Measurements from ENCODE around the gene ARG1.

The ARG1 gene

DNA sequence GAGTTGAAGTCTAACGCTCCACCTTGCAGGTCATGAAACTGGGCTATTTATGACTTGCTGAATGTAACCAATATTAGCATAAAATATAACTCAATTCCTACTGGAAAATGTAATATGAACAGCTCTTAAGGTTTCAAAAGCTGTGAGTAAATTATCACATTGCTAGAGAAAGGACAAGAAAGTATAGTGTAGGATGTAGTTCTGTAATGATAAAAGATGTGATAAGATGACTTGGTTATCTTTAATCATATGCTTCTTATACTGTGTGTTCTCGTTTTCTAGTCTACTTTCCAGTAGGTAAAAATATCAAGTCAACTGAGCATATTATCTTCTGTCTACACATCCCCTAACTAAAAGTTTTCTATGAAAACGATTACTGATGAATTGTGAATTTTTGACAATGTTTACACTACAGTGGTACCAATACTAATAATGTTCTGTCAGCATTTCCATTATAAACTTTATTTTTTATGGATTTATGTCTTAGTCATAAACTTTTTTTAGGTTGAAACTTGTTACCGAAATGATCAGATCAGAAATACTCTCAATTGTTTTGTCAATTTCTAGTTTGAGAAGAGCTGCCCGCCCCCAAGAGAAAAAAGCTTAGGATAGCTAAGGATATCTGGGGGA is 40.4 kb downstream of the ARG1 start:
- Mint-ChIP-seq H3K9me3 (no peaks in the 10 kb centered on the region), H3K27me3 (no peaks in the 10 kb centered on the region), H3K4me1 (no peaks in the 10 kb centered on the region), H3K27ac (no peak overlapping the region), H3K36me3 (ENCODE audit: low read depth) (peaks cover 33% of the 10 kb centered on the region), H3K4me3 (no peak overlapping the region)
- no peak for DNase-seq
- no peak for ATAC-seq

- H3K36me3 Mint-ChIP-seq (ENCODE audit: low read depth), result peaks cover 30% of the 10 kb centered on the region
Measured at GRCh38 chr6:131615275-131615674, 42.2 kb downstream of the ARG1 start.

GRCh38 chr6:131627724-131628682 is 55.0 kb downstream of the ARG1 start, which contains the start of gene MED23:
Gene MED23 (minus strand): TSS chr6:131628242. CDS start chr6:131628049, 193 bp downstream.
- Mint-ChIP-seq H3K4me3 (peak within 1 kb of the TSS; percentile 90), H3K36me3 (ENCODE audit: low read depth) (peaks cover 11% of the 10 kb centered on the region), H3K27ac (peak within 1 kb of the TSS; percentile 88), H3K27me3 (no peaks in the 10 kb centered on the region), H3K4me1 (peaks cover 38% of the 10 kb centered on the region), H3K9me3 (no peaks in the 10 kb centered on the region)
- ATAC-seq (peak; percentile 95), DNase-seq (peak; percentile 98)

More at GRCh38 chr6:131615275-131615674, 42.2 kb downstream of the ARG1 start:
- no peak overlapping the region for H3K4me3 Mint-ChIP-seq
- no peaks in the 10 kb centered on the region for H3K27me3 Mint-ChIP-seq
- no peak for ATAC-seq
- no peaks in the 10 kb centered on the region for H3K4me1 Mint-ChIP-seq
- H3K27ac Mint-ChIP-seq, result no peak overlapping the region
- no peak for DNase-seq
- H3K9me3 Mint-ChIP-seq, result no peaks in the 10 kb centered on the region

- Mint-ChIP-seq H3K4me3 (peak overlapping the region; percentile 90), H3K4me1 (peaks cover 38% of the 10 kb centered on the region), H3K9me3 (no peaks in the 10 kb centered on the region), H3K27me3 (no peaks in the 10 kb centered on the region), H3K27ac (peak overlapping the region; percentile 88), H3K36me3 (ENCODE audit: low read depth) (peaks cover 7% of the 10 kb centered on the region)
- ATAC-seq (no peak), DNase-seq (no peak)
Measured at GRCh38 chr6:131628726-131629125, 55.7 kb downstream of the ARG1 start.

- H3K4me3 Mint-ChIP-seq, result no peak overlapping the region
- H3K27ac Mint-ChIP-seq, result no peak overlapping the region
- ATAC-seq, result peak; percentile 26
Measured at GRCh38 chr6:131629651-131630050, 56.6 kb downstream of the ARG1 start.

DNA sequence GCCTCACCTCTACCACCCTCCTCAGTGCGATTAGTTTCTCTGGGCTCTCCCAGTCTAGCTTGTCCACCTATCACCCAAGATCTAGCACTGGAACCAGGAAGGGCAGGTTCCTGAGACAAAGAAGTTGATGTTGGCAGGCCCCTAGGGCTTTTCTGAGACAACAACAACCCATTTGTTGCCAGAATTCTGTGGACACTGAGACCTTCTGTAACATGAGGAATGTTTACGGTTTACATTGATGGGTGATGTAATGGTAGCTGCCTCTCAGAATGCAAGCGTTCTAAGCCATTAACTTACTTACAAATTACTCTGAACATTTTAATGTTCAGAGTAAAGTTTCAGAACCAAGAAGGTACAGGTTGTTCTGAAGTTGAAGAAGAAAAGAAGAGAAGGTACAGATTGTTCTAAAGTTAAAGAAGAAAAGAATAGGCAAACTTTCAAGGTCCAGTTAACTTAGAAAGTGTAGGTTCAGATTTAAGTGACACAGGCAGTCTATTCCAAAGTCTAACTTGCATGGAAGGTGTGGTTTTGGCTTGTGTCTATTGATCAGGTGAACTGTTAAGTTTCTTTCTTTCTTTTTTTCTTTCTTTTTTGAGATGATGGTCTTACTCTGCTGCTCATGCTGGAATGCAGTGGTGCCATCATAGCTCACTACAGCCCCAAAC is 58.7 kb downstream of the ARG1 start:
- Mint-ChIP-seq H3K36me3 (ENCODE audit: low read depth) (no peaks in the 10 kb centered on the region), H3K27ac (no peak overlapping the region), H3K27me3 (no peaks in the 10 kb centered on the region), H3K9me3 (no peaks in the 10 kb centered on the region), H3K4me3 (no peak overlapping the region), H3K4me1 (peaks cover 28% of the 10 kb centered on the region)
- ATAC-seq, result no peak
- no peak for DNase-seq

More at GRCh38 chr6:131629651-131630050, 56.6 kb downstream of the ARG1 start:
- H3K27me3 Mint-ChIP-seq, result no peaks in the 10 kb centered on the region
- H3K9me3 Mint-ChIP-seq, result no peaks in the 10 kb centered on the region
- no peak for DNase-seq
- peaks cover 38% of the 10 kb centered on the region for H3K4me1 Mint-ChIP-seq
- H3K36me3 Mint-ChIP-seq (ENCODE audit: low read depth), result peaks cover 2% of the 10 kb centered on the region
